LNCAP (cell line): ENCODE results near the gene ARPC1B.

Experiments
- TF ChIP-seq, protein P1 (sequence below): fragments of 450-650 bp; IDR thresholded peaks from 2 replicates; pipeline ENCODE4 v1.5.1; 2017; ENCODE audit warnings: mild to moderate bottlenecking

Gene ARPC1B

DNA sequence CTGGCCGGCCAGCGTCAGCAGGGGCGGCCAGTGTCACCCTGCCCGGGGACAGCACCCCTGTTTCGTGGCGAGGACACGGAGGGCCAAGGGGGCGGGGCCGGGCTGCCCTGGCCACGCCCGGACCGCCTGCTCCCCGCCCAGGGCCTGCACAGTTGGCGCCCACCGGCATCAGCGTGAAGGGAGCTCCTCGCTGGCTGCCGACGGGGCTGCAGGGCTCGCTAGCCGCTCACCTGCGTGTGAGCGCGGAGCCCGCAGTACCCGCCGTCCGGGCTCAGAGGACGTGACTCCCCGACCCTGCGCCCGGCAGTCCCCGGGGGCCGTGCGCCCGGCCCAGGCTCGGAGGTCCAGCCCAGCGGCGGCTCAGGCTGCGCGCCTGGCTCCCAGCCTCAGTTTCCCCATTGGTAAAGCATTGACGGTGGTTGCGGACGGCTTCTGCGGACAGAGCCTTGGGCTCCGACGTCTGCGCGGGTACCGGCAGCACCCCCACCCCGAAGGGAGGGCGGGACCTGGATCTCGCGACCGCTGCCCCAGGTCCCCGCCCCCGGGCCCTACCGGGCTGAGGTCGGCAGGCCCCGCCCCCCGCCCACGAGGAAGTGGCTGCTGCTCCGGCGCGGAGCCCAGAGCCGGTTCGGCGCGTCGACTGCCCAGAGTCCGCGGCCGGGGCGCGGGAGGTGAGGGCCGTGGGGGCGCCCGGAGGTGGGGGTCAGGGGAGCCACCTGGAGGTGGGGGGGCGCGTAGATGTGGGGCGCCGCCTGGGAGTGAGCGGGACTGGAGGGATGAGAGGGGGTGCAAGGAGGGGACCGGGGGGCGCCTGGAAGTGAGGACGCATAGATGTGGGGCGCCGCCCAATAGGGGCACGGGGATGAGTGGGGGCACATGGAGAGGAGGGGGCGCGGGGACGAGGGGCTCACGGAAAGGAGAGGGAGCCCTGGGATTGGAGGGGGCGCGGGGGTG lies at the start of gene ARPC1B:
Gene ARPC1B, plus strand, starts transcription at position 620 of the 954 bp plus-strand sequence. CDS start 10,985 bp downstream, outside the sequence.
- TF ChIP-seq, protein P1, sequence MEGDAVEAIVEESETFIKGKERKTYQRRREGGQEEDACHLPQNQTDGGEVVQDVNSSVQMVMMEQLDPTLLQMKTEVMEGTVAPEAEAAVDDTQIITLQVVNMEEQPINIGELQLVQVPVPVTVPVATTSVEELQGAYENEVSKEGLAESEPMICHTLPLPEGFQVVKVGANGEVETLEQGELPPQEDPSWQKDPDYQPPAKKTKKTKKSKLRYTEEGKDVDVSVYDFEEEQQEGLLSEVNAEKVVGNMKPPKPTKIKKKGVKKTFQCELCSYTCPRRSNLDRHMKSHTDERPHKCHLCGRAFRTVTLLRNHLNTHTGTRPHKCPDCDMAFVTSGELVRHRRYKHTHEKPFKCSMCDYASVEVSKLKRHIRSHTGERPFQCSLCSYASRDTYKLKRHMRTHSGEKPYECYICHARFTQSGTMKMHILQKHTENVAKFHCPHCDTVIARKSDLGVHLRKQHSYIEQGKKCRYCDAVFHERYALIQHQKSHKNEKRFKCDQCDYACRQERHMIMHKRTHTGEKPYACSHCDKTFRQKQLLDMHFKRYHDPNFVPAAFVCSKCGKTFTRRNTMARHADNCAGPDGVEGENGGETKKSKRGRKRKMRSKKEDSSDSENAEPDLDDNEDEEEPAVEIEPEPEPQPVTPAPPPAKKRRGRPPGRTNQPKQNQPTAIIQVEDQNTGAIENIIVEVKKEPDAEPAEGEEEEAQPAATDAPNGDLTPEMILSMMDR, result no peak

DNA sequence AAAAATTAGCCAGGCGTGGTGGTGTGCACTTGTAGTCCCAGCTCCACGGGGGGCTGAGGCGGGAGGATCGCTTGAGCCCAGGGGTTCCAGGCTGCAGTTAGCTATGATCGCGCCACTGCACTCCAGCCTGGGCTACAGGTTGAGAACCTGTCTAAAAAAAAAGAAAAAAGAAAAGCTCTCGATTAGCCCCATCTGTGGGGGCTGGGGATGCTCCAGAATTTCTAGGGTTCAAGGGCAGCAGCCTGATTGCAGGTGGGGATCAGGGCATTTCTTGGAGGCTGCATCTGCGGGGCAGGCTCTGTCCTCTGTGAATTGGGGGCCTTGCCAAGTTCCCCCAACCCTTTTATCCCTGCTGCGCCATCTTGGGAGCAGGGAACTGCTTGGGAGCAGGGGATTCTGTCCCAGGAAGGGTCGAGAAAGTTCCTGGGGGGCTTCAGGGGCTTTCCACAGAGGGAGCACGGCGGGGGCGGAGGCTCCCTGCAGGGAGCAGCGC lies 49.5 kb upstream of the ARPC1B start:
- TF ChIP-seq, protein P1, result no peak

DNA sequence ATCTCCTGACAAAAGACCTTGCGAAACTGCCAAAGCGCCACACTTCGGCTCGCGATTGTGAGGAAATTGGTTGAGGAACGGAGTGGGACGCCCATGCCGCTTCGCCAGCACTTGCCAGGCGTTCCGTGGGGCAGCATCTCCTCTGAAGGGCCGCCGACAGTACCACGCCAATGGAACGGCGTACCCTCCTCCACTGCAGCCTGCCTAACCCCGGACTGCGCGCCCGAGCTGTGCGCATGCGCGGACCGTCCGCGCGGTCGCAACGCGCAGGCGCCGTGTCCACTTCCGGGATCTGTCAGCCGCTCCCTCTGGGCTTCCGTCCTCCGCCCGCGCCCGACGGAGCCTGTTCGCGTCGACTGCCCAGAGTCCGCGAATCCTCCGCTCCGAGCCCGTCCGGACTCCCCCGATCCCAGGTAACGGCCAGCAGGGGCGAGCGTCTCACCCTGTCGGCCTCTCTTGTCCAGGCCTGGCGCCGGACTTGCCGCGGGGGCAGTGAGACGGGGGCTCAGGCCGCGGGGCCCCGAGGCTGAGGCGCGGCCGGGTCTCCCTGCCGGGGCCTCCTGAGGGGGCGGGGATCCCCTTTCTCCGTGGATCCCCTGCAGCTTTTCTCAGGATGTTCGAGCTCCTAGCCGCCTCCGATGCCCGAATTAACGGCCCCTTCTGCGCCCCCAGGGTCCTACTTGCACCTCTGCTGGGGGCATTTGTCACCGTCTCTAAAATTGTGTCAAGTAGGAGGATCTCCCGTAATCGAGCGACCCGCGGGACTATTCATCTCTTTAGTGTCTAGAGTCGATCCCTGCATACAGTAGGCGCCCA lies 48.7 kb upstream of the ARPC1B start, which contains the start of gene ARPC1A:
Gene ARPC1A, plus strand, starts transcription at position 307 of the 816 bp plus-strand sequence. CDS start 7,456 bp downstream, outside the sequence.
- TF ChIP-seq, protein P1, result no peak

DNA sequence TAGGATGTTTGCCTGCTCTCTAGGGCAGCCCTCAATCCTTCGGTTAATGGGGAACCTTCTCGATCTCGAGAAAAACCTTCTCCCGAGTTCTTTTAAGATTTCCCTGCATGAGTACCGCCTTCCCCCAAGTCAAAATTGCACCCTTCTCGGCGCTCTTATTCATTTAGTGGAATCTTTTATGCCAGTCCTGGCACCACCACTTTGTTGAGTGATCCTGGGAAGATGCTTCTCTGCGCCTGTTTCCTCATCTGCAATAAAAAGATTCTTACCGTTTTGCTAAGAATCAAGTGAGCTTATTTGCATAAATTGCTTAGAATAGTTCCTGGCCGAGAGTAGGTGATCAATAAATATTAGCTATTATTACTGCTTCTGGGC lies 48.1 kb upstream of the ARPC1B start:
- TF ChIP-seq, protein P1, result no peak

DNA sequence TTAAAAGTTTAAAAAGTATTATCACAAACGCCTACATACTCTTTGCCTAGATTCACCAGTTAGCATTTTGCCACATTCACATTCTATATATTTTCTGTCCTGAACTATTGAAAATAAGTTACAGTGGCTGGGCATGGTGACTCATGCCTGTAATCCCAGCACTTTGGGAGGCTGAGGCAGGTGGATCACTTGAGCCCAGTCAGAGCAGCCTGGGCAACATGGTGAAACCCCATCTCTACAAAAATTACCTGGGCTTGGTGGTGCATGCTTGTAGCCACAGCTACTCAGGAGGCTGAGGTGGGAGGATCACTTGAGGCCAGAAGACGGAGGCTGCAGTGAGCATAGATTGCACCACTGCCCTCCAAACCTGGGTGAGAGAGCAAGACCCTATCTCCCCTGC lies 43.5 kb upstream of the ARPC1B start:
- TF ChIP-seq, protein P1, result no peak

DNA sequence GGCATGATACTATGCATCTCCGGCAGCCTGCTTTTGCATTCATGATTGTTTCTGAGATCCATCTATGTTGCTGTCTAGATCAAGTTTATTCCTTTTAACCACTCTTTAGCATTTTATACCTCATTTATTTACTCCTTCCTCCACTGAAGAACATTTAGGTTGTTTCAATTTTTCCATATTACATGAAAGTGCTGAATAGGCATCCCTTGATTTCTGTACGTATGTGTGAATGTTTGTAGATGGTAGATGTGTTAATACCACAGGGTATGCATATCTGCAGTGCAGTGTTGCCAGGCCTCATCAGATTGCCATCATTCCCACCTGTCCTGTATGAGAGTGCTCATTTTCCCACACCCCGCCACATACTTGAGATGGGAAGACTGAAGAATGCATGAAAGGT lies 34.9 kb upstream of the ARPC1B start:
- TF ChIP-seq, protein P1, result no peak

DNA sequence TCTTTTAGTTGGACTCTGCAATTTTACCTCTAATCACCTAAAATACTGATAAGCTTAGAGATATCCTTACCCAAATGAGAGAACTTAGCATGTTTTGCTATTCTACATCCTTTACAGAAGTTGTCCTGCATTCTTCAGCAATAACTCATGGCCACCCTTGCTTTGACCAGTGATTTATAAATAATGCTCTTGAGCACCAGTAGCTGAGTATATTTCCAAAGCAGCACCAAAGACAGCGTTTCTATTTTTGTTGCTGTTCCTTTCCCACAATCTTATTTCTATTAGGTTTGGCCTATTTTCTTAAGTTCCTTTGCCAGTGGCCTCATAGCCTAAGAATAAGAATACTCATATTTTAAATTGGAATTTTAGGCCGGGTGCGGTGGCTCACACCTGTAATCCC lies 33.9 kb upstream of the ARPC1B start:
- TF ChIP-seq, protein P1, result no peak
